HG03060 (cell line): Measurements from ENCODE around the gene ZNF763.
"Not testable (repeated sequence)": the region's sequence is repeated elsewhere in the genome, so short reads cannot be mapped to it uniquely, and the experiment has no call there.

ENCODE experiments used
- ATAC-seq: cut with Tn5 transposase; IDR thresholded peaks from one replicate; pipeline ENCODE4 v1.9.1; 2021; ENCODE audit warnings: low read depth, moderate number of reproducible peaks; ENCODE audit not compliant: unreplicated experiment

The ZNF763 gene

GRCh38 chr19:11964858-11965645 lies at the start of gene ZNF763:
ZNF763 (plus strand) TSS chr19:11965040; CDS start chr19:11965209, 169 bp downstream.
- ATAC-seq = peak; percentile 61

DNA sequence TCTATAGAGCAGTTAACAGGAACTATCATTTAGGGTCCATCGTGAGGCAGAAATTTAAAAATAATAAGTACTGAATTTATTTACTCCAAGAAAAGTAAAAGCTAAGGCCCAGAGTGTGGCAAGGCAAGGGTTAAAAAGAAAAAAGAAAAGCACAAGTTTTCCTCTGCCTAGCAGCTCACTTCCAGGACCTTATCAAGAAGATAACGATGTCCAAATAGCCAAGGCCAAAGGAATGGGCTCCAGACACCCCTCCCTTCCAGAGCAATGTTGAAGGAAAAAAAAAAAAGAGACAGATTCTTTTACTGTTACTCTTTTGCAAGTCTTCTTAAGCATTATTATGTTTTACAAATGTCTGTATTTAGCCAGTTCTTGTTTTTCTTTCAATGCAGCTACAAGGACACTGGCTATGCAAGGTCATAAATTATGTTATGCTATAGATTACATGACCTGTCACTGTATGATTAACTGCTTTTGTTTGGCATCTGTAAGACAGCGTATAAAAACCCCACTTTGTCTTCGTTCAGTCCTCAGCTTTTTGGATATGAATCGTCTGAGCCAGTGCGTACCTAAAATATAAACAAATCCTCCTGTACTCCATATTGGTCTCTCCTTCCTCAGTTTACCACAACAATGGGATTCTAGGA lies 42.9 kb upstream of the ZNF763 start:
- no peak for ATAC-seq

GRCh38 chr19:11924886-11925650 lies 39.8 kb upstream of the ZNF763 start, which contains the start of gene ZNF700:
ZNF700 (plus strand) TSS chr19:11925107; CDS start chr19:11925211, 104 bp downstream.
- peak; percentile 62 for ATAC-seq

- not testable (repeated sequence) for ATAC-seq
Observed at GRCh38 chr19:11925651-11926187, 39.1 kb upstream of the ZNF763 start.

DNA sequence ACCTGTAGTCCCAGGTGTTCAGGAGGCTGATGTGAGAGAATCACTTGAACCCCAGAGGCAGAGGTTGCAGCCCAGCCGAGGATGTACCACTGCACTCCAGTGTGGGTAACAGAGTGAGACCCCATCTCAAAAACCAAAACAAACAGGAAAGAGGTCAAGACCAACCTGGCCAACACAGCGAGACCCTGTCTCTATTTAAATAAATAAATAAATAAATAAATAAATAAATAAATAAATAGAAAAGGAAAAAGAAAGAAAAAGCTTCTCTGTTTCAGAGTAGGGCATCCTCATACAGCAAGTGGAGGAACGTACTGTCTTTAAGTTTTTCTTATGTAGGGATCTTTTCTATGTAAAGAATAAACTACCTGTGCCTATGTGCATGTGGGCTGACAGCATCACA lies 37.6 kb upstream of the ZNF763 start:
- ATAC-seq = no peak

DNA sequence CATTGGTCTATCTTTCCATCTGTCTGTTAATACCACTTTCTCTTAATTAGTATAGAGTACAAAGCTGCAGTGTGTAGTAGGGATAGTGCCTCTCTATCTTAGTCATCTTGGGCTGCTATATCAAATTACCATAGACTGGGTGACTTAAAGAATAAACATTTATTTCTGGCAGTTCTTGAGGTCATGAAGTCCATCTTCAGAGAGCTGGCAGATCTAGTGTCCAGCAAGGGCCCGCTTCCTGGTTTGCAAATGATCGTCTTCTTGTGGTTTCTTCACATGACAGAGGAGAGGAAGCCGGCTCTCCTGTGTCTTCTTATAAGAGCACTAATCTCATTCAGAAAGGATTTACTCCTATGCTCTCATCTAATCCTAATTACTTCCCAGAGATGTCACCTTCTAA lies 33.8 kb upstream of the ZNF763 start:
- ATAC-seq = no peak

DNA sequence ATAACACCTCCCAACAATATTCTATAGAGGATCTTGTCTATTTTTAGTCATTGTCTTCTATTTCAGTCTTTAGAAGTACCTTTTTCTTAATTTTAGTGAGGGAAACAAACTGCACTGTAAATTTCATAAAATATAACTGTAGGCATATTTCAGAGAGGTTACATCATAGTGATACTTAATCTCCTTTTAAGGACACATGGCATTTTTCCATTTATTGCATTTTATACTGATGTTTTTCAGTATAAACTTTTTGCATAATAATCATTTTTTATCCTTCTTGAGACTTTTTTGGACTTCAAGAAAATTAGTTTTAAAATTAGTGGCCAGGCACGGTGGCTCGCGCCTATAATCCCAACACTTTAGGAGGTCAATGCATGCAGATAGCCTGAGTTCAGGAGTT lies 33.3 kb upstream of the ZNF763 start:
- no peak for ATAC-seq

GRCh38 chr19:11935829-11936228 lies 29.0 kb upstream of the ZNF763 start:
- ATAC-seq = not testable (repeated sequence)

- not testable (repeated sequence) for ATAC-seq
Observed at GRCh38 chr19:11938383-11938782, 26.5 kb upstream of the ZNF763 start.

DNA sequence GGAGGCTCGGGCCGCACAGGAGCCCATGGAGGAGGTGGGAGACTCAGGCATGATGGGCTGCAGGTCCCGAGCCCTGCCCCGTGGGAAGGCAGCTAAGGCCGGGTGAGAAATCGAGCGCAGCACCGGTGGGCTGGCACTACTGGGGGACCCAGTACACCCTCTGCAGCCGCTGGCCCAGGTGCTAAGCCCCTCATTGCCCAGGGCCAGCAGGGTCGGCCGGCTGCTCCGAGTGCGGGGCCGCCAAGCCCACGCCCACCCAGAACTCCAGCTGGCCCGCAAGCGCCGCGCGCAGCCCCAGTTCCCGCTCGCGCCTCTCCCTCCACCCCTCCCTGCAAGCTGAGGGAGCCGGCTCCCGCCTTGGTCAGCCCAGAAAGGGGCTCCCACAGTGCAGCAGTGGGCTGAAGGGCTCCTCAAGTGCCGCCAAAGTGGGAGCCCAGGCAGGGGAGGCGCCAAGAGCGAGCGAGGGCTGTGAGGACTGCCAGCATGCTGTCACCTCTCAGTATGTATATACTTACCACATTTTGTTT lies 23.4 kb upstream of the ZNF763 start:
- ATAC-seq = not testable (repeated sequence)

GRCh38 chr19:11942008-11942842 lies 22.6 kb upstream of the ZNF763 start:
- no peak for ATAC-seq

GRCh38 chr19:11942843-11943108 lies 22.1 kb upstream of the ZNF763 start:
- no peak for ATAC-seq

DNA sequence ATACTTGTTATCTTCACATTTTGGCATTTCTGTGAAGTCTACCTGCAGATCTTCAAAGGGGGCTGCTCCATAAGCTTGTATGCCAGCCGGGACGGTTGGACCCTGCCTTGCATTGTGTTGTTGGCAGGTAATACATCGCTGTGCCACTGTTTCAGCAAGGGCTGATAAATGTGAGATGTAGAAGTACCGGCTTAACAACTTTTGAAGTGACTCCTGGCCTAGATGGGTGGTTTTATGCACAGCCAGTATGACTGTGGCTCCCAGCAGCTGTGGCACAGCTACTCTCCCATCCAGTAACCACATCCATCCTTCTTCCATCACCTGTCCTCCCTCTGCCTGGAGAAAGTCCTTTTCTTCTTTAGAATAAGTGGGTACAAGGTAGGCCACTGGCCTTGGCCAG lies 20.2 kb upstream of the ZNF763 start:
- ATAC-seq = no peak

GRCh38 chr19:11948646-11949045 lies 16.2 kb upstream of the ZNF763 start:
- ATAC-seq = no peak

DNA sequence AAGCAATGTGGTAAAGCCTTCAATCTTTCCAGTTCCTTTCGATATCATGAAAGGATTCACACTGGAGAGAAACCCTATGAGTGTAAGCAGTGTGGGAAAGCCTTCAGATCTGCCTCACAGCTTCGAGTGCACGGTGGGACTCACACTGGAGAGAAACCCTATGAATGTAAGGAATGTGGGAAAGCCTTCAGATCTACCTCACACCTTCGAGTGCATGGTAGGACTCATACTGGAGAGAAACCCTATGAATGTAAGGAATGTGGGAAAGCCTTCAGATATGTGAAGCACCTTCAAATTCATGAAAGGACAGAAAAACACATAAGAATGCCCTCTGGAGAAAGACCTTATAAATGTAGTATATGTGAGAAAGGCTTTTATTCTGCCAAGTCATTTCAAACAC lies 15.6 kb upstream of the ZNF763 start:
- ATAC-seq = no peak

GRCh38 chr19:11949614-11950080 lies 15.2 kb upstream of the ZNF763 start:
- not testable (repeated sequence) for ATAC-seq

DNA sequence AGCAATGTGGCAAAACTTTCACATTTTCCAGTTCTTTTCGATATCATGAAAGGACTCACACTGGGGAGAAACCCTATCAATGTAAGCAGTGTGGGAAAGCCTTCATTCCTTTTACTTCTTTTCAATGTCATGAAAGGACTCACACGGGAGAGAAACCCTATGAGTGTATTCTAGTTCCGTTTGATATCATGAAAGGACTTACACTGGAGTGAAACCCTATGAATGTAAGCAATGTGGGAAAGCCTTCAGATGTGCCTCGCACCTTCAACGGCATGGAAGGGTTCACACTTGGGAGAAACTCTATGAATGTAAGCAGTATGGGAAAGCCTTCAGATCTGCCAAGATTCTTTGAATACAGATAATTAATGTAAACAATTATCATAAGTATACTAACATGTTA lies 14.5 kb upstream of the ZNF763 start:
- ATAC-seq = no peak

DNA sequence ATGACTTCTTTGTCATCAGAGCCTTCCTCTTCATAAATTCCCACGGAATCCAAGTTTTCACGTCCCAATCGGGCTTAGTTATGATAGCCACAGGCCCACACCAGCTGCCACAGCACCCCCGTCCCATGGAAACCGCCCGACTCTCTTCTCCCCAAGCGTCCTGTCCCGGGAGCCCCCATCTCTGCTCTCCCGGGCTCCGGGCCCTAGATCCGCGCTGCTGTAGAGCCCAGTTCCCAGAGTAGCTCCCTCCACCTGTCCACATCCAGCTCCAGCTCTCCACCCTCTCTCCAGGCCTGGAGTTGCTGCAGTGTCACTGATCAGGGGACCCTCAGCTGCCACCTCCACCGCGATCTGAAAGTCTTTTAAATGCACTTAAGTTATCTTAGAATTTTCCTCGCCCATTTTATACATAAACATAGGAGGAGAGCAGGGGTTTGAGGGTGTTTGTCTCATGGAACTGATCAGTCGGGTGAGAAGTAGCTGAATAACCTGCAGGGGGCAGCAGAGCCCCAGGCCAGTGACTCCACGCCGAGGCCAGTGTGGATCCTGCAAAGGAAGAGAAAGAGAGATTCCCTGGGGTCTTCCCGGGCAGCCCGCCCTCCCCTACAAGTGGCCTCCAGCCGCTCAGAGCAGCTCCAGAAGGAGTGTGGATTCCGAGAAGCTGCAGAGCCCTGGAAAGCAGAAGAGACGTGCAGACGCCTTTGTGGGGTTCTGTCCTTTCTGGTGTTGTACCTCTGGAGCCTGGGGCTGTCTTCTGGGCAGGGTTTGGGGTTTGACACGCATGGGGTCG lies 1.1 kb upstream of the ZNF763 start:
- ATAC-seq = no peak

DNA sequence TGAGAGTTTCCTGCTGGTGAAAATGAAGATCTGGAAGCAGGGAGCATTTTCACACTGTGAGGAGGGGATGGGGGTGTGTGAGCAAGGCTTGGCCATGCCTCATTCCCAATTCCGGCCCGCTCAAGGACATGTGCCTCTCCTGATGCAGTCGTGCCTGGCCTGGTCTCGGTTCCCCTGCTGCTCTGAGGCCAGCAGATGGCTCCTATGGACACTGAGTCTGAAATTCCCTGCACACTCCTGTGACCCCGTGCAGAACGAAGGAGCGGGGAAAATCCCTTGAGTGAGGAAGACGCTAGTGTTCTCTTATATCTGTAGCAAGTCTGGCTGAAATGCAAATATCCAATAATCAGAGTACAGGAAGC lies 363 bp upstream of the ZNF763 start:
- no peak for ATAC-seq
